Activated gamma-delta T cell treated with Interleukin-2 at 50 U/mL for 16 hours (primary cell): ENCODE measurements around the gene TMEM81.

ENCODE experiments used
- DNase-seq: peaks from one replicate; pipeline ENCODE4 v3.0.0-alpha.2; 2020

Gene TMEM81

GRCh38 chr1:205057808-205058575, 26.3 kb downstream of the TMEM81 start:
- DNase-seq: no peak

- DNase-seq: no peak
These were observed 27.2 kb downstream of the TMEM81 start for GRCh38 chr1:205056956-205057568.

DNA sequence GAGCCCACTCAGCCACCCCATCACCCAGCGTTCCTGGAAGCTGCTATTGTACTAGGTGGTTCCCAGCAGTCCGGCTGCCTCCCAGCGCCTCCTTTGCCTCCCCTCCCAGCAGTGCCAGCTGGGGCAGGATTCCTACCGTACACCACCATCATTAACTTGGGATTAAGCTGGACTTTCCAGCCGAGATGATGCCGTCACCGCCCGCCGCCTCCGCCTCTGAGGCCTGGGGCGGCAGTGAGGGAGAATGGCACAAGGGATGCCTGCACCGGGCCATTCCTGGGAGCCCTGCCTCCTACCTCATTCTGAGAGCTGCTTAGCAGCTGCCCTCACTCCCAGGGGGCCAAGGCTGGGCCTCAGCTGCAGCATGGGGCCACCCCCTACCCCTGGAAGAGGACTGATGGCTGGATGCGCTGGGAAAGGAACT, 28.1 kb downstream of the TMEM81 start:
- DNase-seq: no peak

DNA sequence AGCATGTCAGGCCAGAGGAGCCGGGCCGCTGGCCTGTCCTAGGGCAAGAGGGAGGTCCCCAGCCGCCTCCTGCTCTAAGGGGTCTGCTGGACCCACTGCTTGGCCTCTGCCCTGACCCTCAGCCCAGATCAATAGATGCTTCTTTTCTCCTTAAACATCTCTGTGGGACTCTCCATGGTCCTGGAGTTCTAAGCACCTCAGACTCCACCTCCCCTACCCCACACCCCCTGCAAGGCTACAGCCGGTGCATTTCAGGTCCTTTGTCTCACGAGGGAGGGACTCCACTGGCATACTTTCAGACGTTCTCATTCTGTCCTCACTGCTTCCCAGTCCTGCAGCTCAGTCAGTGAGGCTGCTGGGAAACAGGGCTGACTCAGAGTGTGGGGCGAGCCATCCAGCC, 30.2 kb downstream of the TMEM81 start:
- no peak for DNase-seq

DNA sequence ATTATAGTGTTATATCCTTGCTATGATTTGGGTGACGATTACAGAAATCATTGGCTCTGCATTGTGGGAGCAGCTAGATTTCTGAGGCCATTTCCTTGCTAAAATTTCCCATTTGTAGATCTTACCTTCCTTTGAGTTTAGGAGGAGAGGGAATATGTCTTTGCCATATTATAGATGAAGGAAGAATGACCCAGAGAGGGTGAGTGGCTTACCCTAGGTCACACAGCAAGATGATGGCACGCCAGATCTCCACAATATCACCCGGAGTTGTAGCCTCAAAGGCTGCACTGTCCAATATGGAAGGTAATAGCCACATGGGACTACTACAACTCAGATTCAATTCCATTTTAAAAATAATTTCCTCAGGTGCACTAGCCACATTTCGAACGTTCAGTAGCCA, 31.0 kb downstream of the TMEM81 start:
- no peak for DNase-seq

- DNase-seq: no peak
These were observed 31.6 kb downstream of the TMEM81 start for GRCh38 chr1:205052690-205053089.

GRCh38 chr1:205049479-205049878, 34.8 kb downstream of the TMEM81 start:
- no peak for DNase-seq

- no peak for DNase-seq
These were observed 35.9 kb downstream of the TMEM81 start for GRCh38 chr1:205048382-205048781.

- no peak for DNase-seq
These were observed 36.5 kb downstream of the TMEM81 start for GRCh38 chr1:205047764-205048231.

GRCh38 chr1:205046870-205047269, 37.4 kb downstream of the TMEM81 start:
- DNase-seq: no peak

DNA sequence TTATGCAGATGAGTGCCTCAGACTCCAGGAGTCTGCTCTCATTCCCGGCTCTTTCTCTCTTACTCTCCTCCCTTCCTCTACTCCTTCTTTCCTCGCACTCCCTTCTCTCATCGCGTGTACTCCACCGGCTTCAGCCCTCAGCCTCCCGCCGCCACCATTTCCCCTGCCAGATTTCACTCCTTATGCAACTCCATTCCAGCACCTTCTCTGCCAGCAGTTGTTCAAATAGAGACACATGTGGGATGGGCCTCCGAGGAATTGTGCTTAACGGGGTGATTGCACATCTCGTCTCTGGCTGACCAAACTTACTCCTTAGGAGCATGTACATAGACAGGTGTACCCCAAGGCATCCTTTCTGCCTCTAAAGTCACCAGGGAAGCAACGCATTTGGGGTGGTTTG, 39.1 kb downstream of the TMEM81 start:
- DNase-seq: no peak

GRCh38 chr1:205044741-205045140, 39.5 kb downstream of the TMEM81 start:
- no peak for DNase-seq

- no peak for DNase-seq
These were observed 40.4 kb downstream of the TMEM81 start for GRCh38 chr1:205043866-205044265.

GRCh38 chr1:205042911-205043806, 41.1 kb downstream of the TMEM81 start, which contains the start of gene CNTN2:
Gene CNTN2 (plus strand): TSS chr1:205043212. CDS start chr1:205053186, 9,974 bp downstream.
- DNase-seq: no peak

- DNase-seq: no peak
These were observed 42.0 kb downstream of the TMEM81 start for GRCh38 chr1:205041998-205042910.

DNA sequence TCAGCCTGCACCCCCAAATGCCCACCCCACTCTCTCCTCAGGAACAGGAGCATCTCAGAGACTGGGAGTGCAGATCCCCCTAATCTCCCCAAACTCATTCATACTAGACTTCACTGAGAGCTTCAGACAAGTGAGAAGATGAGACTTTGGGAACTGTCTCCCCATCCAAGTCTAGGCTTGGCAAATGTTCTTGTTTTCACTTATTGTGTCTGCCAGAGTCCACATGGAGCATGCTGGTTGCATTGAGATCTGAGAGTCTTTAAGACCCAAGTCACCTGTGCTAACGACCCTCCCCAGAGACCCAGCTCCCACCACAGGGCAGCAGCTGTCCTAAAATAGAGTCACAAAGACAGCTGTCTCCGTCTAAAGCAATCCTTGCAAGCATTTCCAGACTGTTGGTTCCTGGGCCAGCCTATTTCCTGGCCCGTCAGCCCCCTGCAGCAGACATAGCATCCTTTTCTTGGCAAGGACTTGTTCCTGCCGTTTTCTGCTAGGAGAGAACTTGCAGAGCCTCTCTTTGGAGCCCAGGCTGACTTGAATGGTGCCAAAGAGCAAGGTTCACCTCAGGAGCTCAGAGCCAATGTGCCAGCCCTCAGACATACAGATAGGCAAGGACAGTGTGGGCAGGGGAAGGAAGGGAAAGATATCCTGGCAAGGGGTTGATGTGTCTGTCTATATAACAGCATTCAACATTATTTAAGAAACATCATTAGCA, 43.1 kb downstream of the TMEM81 start:
- DNase-seq: no peak

DNA sequence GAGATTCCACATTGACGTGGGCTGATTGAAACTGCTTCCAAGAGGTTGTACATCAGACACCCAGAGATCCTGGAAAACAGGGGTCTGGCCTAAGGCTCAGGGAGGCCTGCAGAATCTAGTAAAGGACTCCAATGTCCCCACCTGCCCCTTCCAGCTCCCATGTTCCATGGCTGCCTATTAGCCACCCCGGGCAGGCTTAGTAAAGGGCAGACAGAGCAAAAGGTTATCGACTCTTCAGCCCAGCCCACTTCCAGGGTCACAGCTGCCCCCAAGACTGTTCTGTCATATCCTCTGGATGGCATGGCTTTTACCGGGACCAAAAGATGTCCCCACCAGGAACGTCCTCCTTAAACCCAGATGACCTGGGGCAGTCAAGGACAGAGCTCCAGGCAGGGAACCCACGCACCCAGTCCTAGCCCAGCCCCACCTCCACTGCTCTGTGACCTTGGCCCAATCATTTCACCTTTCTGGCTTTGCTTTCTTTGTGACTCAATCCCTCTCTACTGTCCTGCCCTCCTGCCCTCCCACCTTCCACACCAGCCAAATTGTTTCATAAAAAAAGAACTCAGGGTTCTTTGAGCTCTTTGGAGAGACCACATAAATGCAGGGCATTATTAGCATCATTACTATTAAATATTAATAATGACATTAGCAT, 46.0 kb downstream of the TMEM81 start:
- no peak for DNase-seq

DNA sequence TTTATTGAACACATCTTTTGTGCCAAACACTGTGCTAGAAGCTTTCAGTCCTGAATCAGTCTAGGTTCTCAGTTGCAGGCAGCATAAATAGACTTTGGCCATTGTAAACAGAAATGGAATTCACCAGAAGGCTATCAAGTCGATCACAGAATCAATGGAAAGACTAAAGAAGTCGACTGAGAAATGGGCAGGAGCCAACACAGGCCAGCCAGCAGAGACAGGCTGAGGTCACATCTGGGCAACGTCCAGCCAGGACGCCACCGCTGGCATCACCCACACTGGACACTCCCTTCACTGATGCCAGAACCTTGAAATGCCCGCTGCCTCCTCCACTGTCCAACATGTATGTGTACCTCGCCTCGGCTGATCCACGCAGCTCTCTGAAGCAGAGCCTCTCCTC, 46.7 kb downstream of the TMEM81 start:
- no peak for DNase-seq
